OCI-M2 (cell line): ENCODE results near the gene KLHDC1.
"Not testable (repeated sequence)": the region's sequence is repeated elsewhere in the genome, so short reads cannot be mapped to it uniquely, and the experiment has no call there.

Experiments used
- DNase-seq: peaks from one replicate; lab custom pipeline; 2025; ENCODE audit not compliant: unreplicated experiment; lab: John Stamatoyannopoulos, UW

Gene KLHDC1

GRCh38 chr14:49781040-49781439 is 88.1 kb downstream of the KLHDC1 start:
- not testable (repeated sequence) for DNase-seq

GRCh38 chr14:49783394-49784014 is 90.6 kb downstream of the KLHDC1 start:
- no peak for DNase-seq

- no peak for DNase-seq
Observed at GRCh38 chr14:49786315-49786714, 93.4 kb downstream of the KLHDC1 start.

- no peak for DNase-seq
Observed at GRCh38 chr14:49792618-49793017, 99.7 kb downstream of the KLHDC1 start.

GRCh38 chr14:49796025-49796424 is 103.1 kb downstream of the KLHDC1 start:
- DNase-seq: no peak
